ENCODE measurements around the gene EPHA1.

GRCh38 chr7:143410521-143411004 is 1.9 kb upstream of the EPHA1 start:
- no peak for TF ChIP-seq CTCF (IDR thresholded peaks at IDR 0.05; ENCODE audit: low read length)
- no peak for TF ChIP-seq EZH2 (optimal IDR thresholded peaks at IDR 0.05; ENCODE audit: low read depth, low read length)
- TF ChIP-seq EZH2phosphoT487 (IDR thresholded peaks at IDR 0.05; ENCODE audit: low read length) = no peak
